ENCODE results near the gene CHCT1. TPM values are rescaled to one million over a fixed set of nuclear protein-coding genes. Genes with fewer than 3 reads are reported as not detected.

The CHCT1 gene
- total and polyA plus RNA-seq, 2 of the 8 experiments (the other 6 are each of a cell fraction or from before 2014, with no cell fraction given): 0.06 TPM; not detected in 1

- 92% methylated on average over 1 of the region's 1 CpG; no CpG with 5 or more reads in 1 of the 2 experiments for WGBS, 2 experiments (ENCODE audit: extremely low coverage in 1 of 2, insufficient coverage in 1 of 2, insufficient read length in 1 of 2, insufficient replicate concordance in 2 of 2, low coverage in 1 of 2, low lambda C conversion rate in 2 of 2, missing lambda C conversion rate in 1 of 2)
- Histone ChIP-seq H2BK20ac (ENCODE audit: low read length) (no peak overlapping the region), H2BK12ac (ENCODE audit: low read depth, low read length) (no peak overlapping the region), H4K91ac (replicated peaks; ENCODE audit: insufficient read length, low read length) (no peak overlapping the region), H2BK5ac (ENCODE audit: low read depth, low read length) (no peak overlapping the region), H2AFZ (ENCODE audit: low read length) (no peak overlapping the region), H3K79me1 (ENCODE audit: low read depth, low read length) (no peaks in the 10 kb centered on the region), H3K23me2 (ENCODE audit: low read depth, low read length) (no peaks in the 10 kb centered on the region), H3K4me2 (ENCODE audit: insufficient read depth in 1 of 2, low read depth in 2 of 2, low read length in 2 of 2) (no peak overlapping the region), H3K27ac (ENCODE audit: low read depth, low read length) (no peak overlapping the region), H3K27me3 (replicated peaks in 1 of 4; ENCODE audit: control insufficient read depth in 3 of 4, extremely low read depth in 1 of 4, insufficient read depth in 3 of 4, low read length in 3 of 4) (no peaks in the 10 kb centered on the region), H3K14ac (ENCODE audit: insufficient read length) (no peak overlapping the region), H4K20me1 (replicated peaks in 1 of 2; ENCODE audit: control insufficient read depth in 1 of 2, insufficient read depth in 2 of 2, low read length in 2 of 2) (no peaks in the 10 kb centered on the region), H3K4ac (replicated peaks; ENCODE audit: insufficient read length, low read depth, low read length) (no peak overlapping the region), H2BK15ac (ENCODE audit: low read length) (no peak overlapping the region), H3K18ac (ENCODE audit: extremely low read depth, low read length) (no peak overlapping the region), H3K79me2 (ENCODE audit: control insufficient read depth in 1 of 2, insufficient read depth in 2 of 2, low read length in 2 of 2) (no peaks in the 10 kb centered on the region), H3K4me3 (ENCODE audit: extremely low read depth in 1 of 4, insufficient read depth in 2 of 4, low read depth in 3 of 4, low read length in 4 of 4) (no peak overlapping the region), H2BK120ac (replicated peaks; ENCODE audit: low read depth, low read length) (no peak overlapping the region), H4K8ac (ENCODE audit: extremely low read depth, insufficient read depth, low read length) (no peak overlapping the region), H3K9ac (replicated peaks in 1 of 4; ENCODE audit: extremely low read depth in 1 of 4, low read depth in 3 of 4, low read length in 3 of 4) (no peak overlapping the region), H4K5ac (ENCODE audit: insufficient read length, low read depth, low read length) (no peak overlapping the region), H3K36me3 (ENCODE audit: control insufficient read depth in 2 of 4, insufficient read depth in 4 of 4, low read length in 3 of 4) (peaks cover 3 to 53% (median 10%) of the 10 kb centered on the region in 4 experiments; a peak in 7 of 8 replicates), H3K56ac (replicated peaks; ENCODE audit: insufficient read length, low read depth, low read length) (no peak overlapping the region), H3K23ac (ENCODE audit: insufficient read length) (no peak overlapping the region), H2AK5ac (ENCODE audit: low read depth, low read length) (no peak overlapping the region), H3K4me1 (replicated peaks in 1 of 4; ENCODE audit: control insufficient read depth in 3 of 4, insufficient read depth in 4 of 4, low read length in 3 of 4) (no peaks in the 10 kb centered on the region), H3K9me3 (ENCODE audit: insufficient read depth in 2 of 2, low read depth in 1 of 2, low read length in 1 of 2) (no peaks in the 10 kb centered on the region)
- ChIA-PET CTCF (ENCODE audit: partially characterized antibody) (interaction anchor here (1.1 kb wide), 1 partner anchor 176 kb away, joined by 3 read pairs; no protein-coding TSS in a partner anchor), POLR2A (ENCODE audit: partially characterized antibody) (no interaction called here)
- no peak for DNase-seq (ENCODE audit: low read depth in 1 of 2, low spot score in 2 of 2)
- no peak for FAIRE-seq
These were observed 42.1 kb downstream of the CHCT1 start for GRCh38 chr17:60464343-60464742.

All from H1 (cell line).